PFSK-1 (cell line): Measurements from ENCODE around the gene SLC8A1.

ENCODE experiments used
- POLR2AphosphoS5 ChIP-seq: IDR thresholded peaks from 2 replicates; pipeline ENCODE4 v1.6.1; 2012; ENCODE audit warnings: low read depth, mild to moderate bottlenecking, control low read depth, low read length, moderate library complexity
- TF ChIP-seq, protein P1 (sequence below), 2 experiments: IDR thresholded peaks; 2 replicates each; pipeline versions ENCODE4 v1.6.1 to v1.8.0; 2011 to 2012; ENCODE audit warnings: low read depth in 2 of 2, low read length in 2 of 2, control low read depth in 1 of 2, inconsistent platforms in 1 of 2, mild to moderate bottlenecking in 1 of 2, moderate library complexity in 1 of 2; ENCODE audit not compliant: insufficient read depth in 1 of 2

GRCh38 chr2:40200366-40200915 lies 251.4 kb downstream of the SLC8A1 start:
- TF ChIP-seq, protein P1, sequence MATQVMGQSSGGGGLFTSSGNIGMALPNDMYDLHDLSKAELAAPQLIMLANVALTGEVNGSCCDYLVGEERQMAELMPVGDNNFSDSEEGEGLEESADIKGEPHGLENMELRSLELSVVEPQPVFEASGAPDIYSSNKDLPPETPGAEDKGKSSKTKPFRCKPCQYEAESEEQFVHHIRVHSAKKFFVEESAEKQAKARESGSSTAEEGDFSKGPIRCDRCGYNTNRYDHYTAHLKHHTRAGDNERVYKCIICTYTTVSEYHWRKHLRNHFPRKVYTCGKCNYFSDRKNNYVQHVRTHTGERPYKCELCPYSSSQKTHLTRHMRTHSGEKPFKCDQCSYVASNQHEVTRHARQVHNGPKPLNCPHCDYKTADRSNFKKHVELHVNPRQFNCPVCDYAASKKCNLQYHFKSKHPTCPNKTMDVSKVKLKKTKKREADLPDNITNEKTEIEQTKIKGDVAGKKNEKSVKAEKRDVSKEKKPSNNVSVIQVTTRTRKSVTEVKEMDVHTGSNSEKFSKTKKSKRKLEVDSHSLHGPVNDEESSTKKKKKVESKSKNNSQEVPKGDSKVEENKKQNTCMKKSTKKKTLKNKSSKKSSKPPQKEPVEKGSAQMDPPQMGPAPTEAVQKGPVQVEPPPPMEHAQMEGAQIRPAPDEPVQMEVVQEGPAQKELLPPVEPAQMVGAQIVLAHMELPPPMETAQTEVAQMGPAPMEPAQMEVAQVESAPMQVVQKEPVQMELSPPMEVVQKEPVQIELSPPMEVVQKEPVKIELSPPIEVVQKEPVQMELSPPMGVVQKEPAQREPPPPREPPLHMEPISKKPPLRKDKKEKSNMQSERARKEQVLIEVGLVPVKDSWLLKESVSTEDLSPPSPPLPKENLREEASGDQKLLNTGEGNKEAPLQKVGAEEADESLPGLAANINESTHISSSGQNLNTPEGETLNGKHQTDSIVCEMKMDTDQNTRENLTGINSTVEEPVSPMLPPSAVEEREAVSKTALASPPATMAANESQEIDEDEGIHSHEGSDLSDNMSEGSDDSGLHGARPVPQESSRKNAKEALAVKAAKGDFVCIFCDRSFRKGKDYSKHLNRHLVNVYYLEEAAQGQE (IDR thresholded peaks at IDR 0.05; ENCODE audit: insufficient read depth in 1 of 2, low read depth in 2 of 2, low read length in 2 of 2), result no peak
- no peak for TF ChIP-seq POLR2AphosphoS5
